ENCODE results near the gene CRK. TPM values are rescaled to one million over a fixed set of nuclear protein-coding genes. Genes with fewer than 3 reads are reported as not detected.

Gene CRK
- total and polyA plus RNA-seq, 10 of the 15 experiments (the other 5 are each of a cell fraction or from before 2014, with no cell fraction given) = 11.1 to 23.8 (median 20.5) TPM

DNA sequence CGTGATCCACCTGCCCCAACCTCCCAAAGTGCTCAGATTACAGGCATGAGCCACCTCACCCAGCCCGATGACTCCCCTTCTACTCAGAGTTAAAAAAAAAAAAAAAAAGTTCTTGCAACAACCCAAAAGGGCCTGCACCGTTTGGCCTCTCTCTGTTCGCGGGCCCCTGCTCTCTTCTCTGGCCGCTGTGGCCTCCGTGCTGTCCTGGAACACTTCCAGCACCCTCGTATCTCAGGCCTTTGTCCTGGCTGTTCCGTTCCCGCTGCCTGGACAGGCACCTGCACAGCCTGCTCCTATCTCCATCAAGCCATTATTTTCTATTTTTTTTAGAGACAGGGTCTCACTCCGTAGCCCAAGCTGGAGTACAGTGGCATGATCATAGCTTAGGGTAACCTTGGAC, 25.7 kb upstream of the CRK start (continued):
- TF ChIP-seq CUX1 (IDR thresholded peaks at IDR 0.05; ENCODE audit: insufficient replicate concordance, low read depth, low read length) = no peak
- no peak for TF ChIP-seq E4F1 (IDR thresholded peaks at IDR 0.05; ENCODE audit: borderline replicate concordance, partially characterized antibody)
- TF ChIP-seq MEF2A (IDR thresholded peaks at IDR 0.05; ENCODE audit: insufficient read depth, low read depth, low read length) = no peak
- TF ChIP-seq POLR2A (IDR thresholded peaks at IDR 0.05; ENCODE audit: low read depth, low read length) = no peak
- no peak for TF ChIP-seq BMI1 (IDR thresholded peaks at IDR 0.05; ENCODE audit: borderline replicate concordance)
- TF ChIP-seq HDGF (IDR thresholded peaks at IDR 0.05) = no peak
- TF ChIP-seq SIX5 (IDR thresholded peaks at IDR 0.05; ENCODE audit: low read depth, low read length, severe bottlenecking) = no peak
